CD14-positive monocyte (primary cell): Measurements from ENCODE around the gene FBP2. TPM values are rescaled to one million over a fixed set of nuclear protein-coding genes. Genes with fewer than 3 reads are reported as not detected.

Source experiments
- DNase-seq, 3 donors: peaks; one replicate each; pipeline ENCODE4 v3.0.0-alpha.2; 2011 to 2022
- H2AFZ ChIP-seq: 2 replicates; pipeline ENCODE4 v1.6.0; 2012; ENCODE audit warnings: mild to moderate bottlenecking, low read depth, low read length, inconsistent platforms; ENCODE audit not compliant: insufficient read depth, poor library complexity, severe bottlenecking
- H3K27ac ChIP-seq, 2 donors: 1 replicate in 1 of 2; 2 replicates in 1 of 2; pipeline ENCODE4 v1.5.1; 2012 to 2013; ENCODE audit warnings: low read length in 2 of 2, control low read depth in 1 of 2, inconsistent platforms in 1 of 2, low read depth in 1 of 2, mild to moderate bottlenecking in 1 of 2
- H3K27me3 ChIP-seq, 2 donors: one replicate each; pipeline versions ENCODE4 v1.6.0 to v1.6.1; 2011 to 2013; ENCODE audit warnings: low read length in 2 of 2; ENCODE audit not compliant: control insufficient read depth in 2 of 2, insufficient read depth in 2 of 2
- H3K36me3 ChIP-seq, 2 donors: replicated peaks in 1 of 2; 1 replicate in 1 of 2; 2 replicates in 1 of 2; pipeline versions ENCODE4 v1.5.1 to v1.6.1; 2012 to 2013; ENCODE audit warnings: low read length in 2 of 2, control low read depth in 1 of 2, inconsistent platforms in 1 of 2, mild to moderate bottlenecking in 1 of 2; ENCODE audit not compliant: insufficient read depth in 2 of 2, control insufficient read depth in 1 of 2
- H3K4me1 ChIP-seq, 2 donors: 1 replicate in 1 of 2; 2 replicates in 1 of 2; pipeline versions ENCODE4 v1.5.1 to v1.6.1; 2012 to 2013; ENCODE audit warnings: low read length in 2 of 2, control low read depth in 1 of 2, inconsistent platforms in 1 of 2, mild to moderate bottlenecking in 1 of 2, moderate library complexity in 1 of 2; ENCODE audit not compliant: insufficient read depth in 2 of 2, control insufficient read depth in 1 of 2
- H3K4me2 ChIP-seq: replicated peaks from 2 replicates; pipeline ENCODE3; 2012; ENCODE audit warnings: low read length, moderate library complexity, mild to moderate bottlenecking; ENCODE audit not compliant: poor library complexity, severe bottlenecking; ENCODE audit errors: extremely low read depth
- H3K4me3 ChIP-seq, 3 experiments: fragments of 200-600 bp in 1 of 3; sonication (generic) in 1 of 3; replicated peaks in 1 of 3; 1 replicate in 2 of 3; 2 replicates in 1 of 3; pipeline ENCODE4 v1.5.1; 2011 to 2013; ENCODE audit warnings: low read length in 3 of 3, mild to moderate bottlenecking in 3 of 3, control low read depth in 2 of 3, low read depth in 2 of 3, inconsistent platforms in 1 of 3, moderate library complexity in 1 of 3
- H3K79me2 ChIP-seq: 2 replicates; pipeline ENCODE4 v1.6.0; 2012; ENCODE audit warnings: mild to moderate bottlenecking, control low read depth, inconsistent platforms, low read length, moderate library complexity; ENCODE audit not compliant: insufficient read depth
- H3K9ac ChIP-seq: 2 replicates; pipeline ENCODE4 v1.6.0; 2017; ENCODE audit warnings: low read length, mild to moderate bottlenecking; ENCODE audit not compliant: insufficient read depth, poor library complexity, severe bottlenecking
- H3K9me3 ChIP-seq, 2 donors: replicated peaks in 1 of 2; 1 replicate in 1 of 2; 2 replicates in 1 of 2; pipeline versions ENCODE4 v1.5.1 to v1.6.1; 2012 to 2013; ENCODE audit warnings: low read length in 2 of 2, control low read depth in 1 of 2; ENCODE audit not compliant: control insufficient read depth in 1 of 2, insufficient read depth in 1 of 2
- H4K20me1 ChIP-seq: 2 replicates; pipeline ENCODE4 v1.6.0; 2012; ENCODE audit warnings: mild to moderate bottlenecking, low read length, control low read depth, moderate library complexity; ENCODE audit not compliant: insufficient read depth
- H3K27ac Mint-ChIP-seq, 7 donors: one replicate each; pipeline ENCODE4 v1.8.0; 2020; ENCODE audit warnings: mild to moderate bottlenecking in 7 of 7, mixed read lengths in 7 of 7, moderate library complexity in 6 of 7, inconsistent platforms in 2 of 7
- H3K27me3 Mint-ChIP-seq, 3 donors: one replicate each; pipeline ENCODE4 v1.8.0; 2021 to 2022; ENCODE audit warnings: low read depth in 3 of 3, mild to moderate bottlenecking in 3 of 3, mixed read lengths in 3 of 3, moderate library complexity in 3 of 3, inconsistent platforms in 1 of 3
- H3K36me3 Mint-ChIP-seq, 2 donors: one replicate each; pipeline ENCODE4 v1.8.0; 2020; ENCODE audit warnings: mixed read lengths in 2 of 2, inconsistent platforms in 1 of 2, mild to moderate bottlenecking in 1 of 2
- H3K4me1 Mint-ChIP-seq: one replicate; pipeline ENCODE4 v1.8.0; 2020; ENCODE audit warnings: mild to moderate bottlenecking, mixed read lengths
- H3K4me3 Mint-ChIP-seq, 2 donors: one replicate each; pipeline ENCODE4 v1.8.0; 2020; ENCODE audit warnings: mild to moderate bottlenecking in 2 of 2, mixed read lengths in 2 of 2, moderate library complexity in 1 of 2
- H3K9me3 Mint-ChIP-seq, 7 donors: one replicate each; pipeline ENCODE4 v1.8.0; 2020 to 2022; ENCODE audit warnings: mixed read lengths in 7 of 7, mild to moderate bottlenecking in 6 of 7, moderate library complexity in 6 of 7, inconsistent platforms in 2 of 7
- WGBS: methylation state at CpG from one replicate; pipeline ENCODE4 v1.1.5; 2013; ENCODE audit warnings: missing lambda C conversion rate; ENCODE audit not compliant: insufficient coverage; 5-methylcytosine and 5-hydroxymethylcytosine counted together
- intact Hi-C, 2 donors: fragments of 100-400 bp; cut with micrococcal nuclease; formaldehyde crosslinking; loops; one replicate each; pipeline versions ENCODE4 v1.15.0 to v1.15.1; 2023
- polyA plus RNA-seq, 3 donors: library from polyadenylated mRNA; depleted of rRNA in 1 of 3; unstranded in 2 of 3; stranded (reverse) in 1 of 3; fragments of 300-500 nt in 2 of 3; fragments of >200 nt in 1 of 3; fragmentation: Illumina TruSeq in 2 of 3; gene quantifications; 1 replicate in 2 of 3; 2 replicates in 1 of 3; pipeline ENCODE4 v1.2.3, GENCODE V29; 2012 to 2021
- TF ChIP-seq, protein P1 (sequence below): fragments of 200-600 bp; IDR thresholded peaks from one replicate; pipeline ENCODE4 v1.8.0; 2022; ENCODE audit warnings: antibody characterized with exemption, mild to moderate bottlenecking

Gene FBP2
- polyA plus RNA-seq, 3 donors, result not detected

DNA sequence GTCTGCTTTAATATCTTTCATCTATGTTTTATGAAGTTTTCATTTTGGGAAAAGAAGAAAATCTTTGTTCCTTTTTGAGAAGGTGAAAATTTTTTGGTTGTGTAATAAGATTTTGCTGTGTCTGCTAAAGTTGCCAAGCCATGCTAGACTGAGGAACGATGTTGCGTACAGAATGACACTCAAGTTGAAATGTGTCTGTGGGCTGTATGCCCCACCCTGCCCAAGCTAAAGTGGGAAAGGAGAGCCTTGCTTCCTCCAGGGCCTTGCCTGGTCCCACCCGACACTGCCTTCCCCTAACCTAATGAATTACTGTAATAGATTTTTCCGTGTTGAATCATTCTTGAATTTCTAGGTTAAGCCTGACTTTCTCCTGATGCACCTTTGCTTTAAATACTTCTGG is 36.2 kb downstream of the FBP2 start:
- Histone ChIP-seq H3K4me1 (no peaks in the 10 kb centered on the region), H3K79me2 (no peaks in the 10 kb centered on the region), H3K9me3 (no peaks in the 10 kb centered on the region), H3K27me3 (peaks cover 0 to 3% of the 10 kb centered on the region in 2 donors), H3K27ac (no peak overlapping the region), H3K9ac (no peak overlapping the region), H4K20me1 (no peaks in the 10 kb centered on the region), H2AFZ (no peak overlapping the region), H3K4me2 (no peak overlapping the region), H3K4me3 (no peak overlapping the region), H3K36me3 (no peaks in the 10 kb centered on the region)
- DNase-seq, result no peak
- TF ChIP-seq, protein P1, sequence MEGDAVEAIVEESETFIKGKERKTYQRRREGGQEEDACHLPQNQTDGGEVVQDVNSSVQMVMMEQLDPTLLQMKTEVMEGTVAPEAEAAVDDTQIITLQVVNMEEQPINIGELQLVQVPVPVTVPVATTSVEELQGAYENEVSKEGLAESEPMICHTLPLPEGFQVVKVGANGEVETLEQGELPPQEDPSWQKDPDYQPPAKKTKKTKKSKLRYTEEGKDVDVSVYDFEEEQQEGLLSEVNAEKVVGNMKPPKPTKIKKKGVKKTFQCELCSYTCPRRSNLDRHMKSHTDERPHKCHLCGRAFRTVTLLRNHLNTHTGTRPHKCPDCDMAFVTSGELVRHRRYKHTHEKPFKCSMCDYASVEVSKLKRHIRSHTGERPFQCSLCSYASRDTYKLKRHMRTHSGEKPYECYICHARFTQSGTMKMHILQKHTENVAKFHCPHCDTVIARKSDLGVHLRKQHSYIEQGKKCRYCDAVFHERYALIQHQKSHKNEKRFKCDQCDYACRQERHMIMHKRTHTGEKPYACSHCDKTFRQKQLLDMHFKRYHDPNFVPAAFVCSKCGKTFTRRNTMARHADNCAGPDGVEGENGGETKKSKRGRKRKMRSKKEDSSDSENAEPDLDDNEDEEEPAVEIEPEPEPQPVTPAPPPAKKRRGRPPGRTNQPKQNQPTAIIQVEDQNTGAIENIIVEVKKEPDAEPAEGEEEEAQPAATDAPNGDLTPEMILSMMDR, result no peak
- Mint-ChIP-seq H3K36me3 (no peaks in the 10 kb centered on the region), H3K27me3 (peaks cover 2 to 20% (median 8%) of the 10 kb centered on the region in 3 donors), H3K4me3 (no peak overlapping the region), H3K4me1 (peaks cover 5% of the 10 kb centered on the region), H3K27ac (no peak overlapping the region), H3K9me3 (peaks cover 0 to 2% (median 0%) of the 10 kb centered on the region in 7 donors)
- WGBS, result 61% methylated on average over 3 of the region's 4 CpGs
- intact Hi-C loops, result no loop called here

DNA sequence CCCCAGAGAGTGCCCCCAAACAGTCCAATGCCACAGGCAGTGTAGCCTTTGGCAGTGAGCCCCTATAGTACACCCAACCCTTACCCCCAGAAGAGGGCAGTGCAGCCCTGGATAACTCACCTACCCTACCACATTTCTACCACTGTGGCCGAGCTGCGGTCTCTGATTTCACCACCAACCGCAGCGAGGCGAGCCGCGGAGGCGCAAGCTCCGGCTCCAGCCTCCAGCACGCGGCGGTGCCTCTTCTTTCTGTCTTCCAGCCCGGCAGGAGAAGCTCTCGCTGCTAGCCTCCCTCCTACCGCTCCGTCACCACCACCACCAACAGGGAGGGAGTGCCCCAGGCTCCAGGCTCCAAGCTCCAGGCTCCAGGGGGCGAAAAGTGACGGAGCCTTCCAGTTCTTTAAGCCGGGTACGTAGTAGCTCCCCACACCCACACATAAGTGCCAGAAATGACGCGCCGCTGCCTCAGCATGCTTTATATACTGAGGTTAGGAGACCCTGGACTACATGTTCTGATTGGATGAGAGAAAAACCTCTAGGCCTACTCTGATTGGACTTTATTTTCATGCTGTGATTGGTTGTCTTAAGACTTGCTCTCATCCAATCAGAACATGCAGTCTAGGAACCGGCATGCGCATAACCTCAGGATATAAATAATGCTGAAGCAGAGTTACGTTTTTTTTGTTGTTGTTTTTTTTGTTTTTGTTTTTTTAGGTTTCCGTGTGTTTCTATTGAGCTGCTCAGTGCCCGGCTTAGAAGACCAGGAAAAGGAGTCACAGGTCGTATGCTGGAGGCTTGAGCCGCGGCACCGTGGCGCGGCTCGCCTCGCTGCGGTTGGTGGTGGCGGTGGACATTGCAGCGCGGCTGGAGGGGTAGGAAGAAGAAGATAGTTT is 38.9 kb downstream of the FBP2 start, which contains the start of gene PCAT7:
PCAT7 (plus strand) TSS at position 645 of the 893 bp plus-strand sequence.
- Mint-ChIP-seq H3K9me3 (peaks cover 0 to 2% (median 0%) of the 10 kb centered on the region in 7 donors), H3K4me3 (no peak within 1 kb of the TSS), H3K36me3 (no peaks in the 10 kb centered on the region), H3K4me1 (peaks cover 5% of the 10 kb centered on the region), H3K27me3 (peaks cover 2 to 21% (median 14%) of the 10 kb centered on the region in 3 donors), H3K27ac (no peak within 1 kb of the TSS)
- Histone ChIP-seq H3K36me3 (no peaks in the 10 kb centered on the region), H3K4me2 (no peak within 1 kb of the TSS), H2AFZ (no peak within 1 kb of the TSS), H3K4me3 (no peak within 1 kb of the TSS), H4K20me1 (no peaks in the 10 kb centered on the region), H3K27ac (no peak within 1 kb of the TSS), H3K27me3 (peaks cover 0 to 3% of the 10 kb centered on the region in 2 donors), H3K9me3 (no peaks in the 10 kb centered on the region), H3K4me1 (no peaks in the 10 kb centered on the region), H3K9ac (no peak within 1 kb of the TSS), H3K79me2 (no peaks in the 10 kb centered on the region)
- intact Hi-C loops, result no loop called here
- DNase-seq, result peak in 2 of 3 donors; percentile 3 to 36
- WGBS, result 78% methylated on average over 29 of the region's 40 CpGs
- TF ChIP-seq, protein P1, result no peak
